HG02943 (cell line): ENCODE results near the gene TMEM134.
A peak's percentile ranks its signal among the peaks of the same experiment; 100 is the strongest.
"Not testable (repeated sequence)": the region's sequence is repeated elsewhere in the genome, so short reads cannot be mapped to it uniquely, and the experiment has no call there.

Source experiments
- ATAC-seq: cut with Tn5 transposase; IDR thresholded peaks from one replicate; pipeline ENCODE4 v1.9.1; 2021; ENCODE audit warnings: mild to moderate bottlenecking, low read depth, moderate library complexity; ENCODE audit not compliant: unreplicated experiment

TMEM134 gene

GRCh38 chr11:67486481-67487195, 17.6 kb upstream of the TMEM134 start:
- no peak for ATAC-seq

DNA sequence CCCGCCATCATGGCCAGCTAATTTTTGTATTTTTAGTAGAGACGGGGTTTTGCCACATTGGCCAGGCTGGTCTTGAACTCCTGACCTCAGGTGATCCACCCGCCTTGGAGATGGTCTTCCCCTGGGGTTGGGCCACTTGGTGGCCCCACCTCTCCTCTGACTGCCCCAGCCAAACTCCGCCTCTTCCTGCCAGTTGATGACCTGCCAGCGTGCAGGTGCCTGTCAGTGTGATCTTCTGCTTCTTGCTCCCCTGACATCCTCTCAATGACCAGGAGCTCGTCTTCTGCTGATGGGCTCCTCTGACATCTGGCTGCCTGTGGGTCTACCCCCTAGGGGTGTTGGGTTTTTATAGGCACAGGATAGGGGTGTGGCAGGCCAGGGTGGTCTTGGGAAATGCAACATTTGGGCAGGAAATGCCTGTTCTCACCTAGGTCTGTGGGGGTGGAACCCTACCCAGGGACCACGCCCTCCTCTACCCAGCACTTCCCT, 16.9 kb upstream of the TMEM134 start:
- not testable (repeated sequence) for ATAC-seq

DNA sequence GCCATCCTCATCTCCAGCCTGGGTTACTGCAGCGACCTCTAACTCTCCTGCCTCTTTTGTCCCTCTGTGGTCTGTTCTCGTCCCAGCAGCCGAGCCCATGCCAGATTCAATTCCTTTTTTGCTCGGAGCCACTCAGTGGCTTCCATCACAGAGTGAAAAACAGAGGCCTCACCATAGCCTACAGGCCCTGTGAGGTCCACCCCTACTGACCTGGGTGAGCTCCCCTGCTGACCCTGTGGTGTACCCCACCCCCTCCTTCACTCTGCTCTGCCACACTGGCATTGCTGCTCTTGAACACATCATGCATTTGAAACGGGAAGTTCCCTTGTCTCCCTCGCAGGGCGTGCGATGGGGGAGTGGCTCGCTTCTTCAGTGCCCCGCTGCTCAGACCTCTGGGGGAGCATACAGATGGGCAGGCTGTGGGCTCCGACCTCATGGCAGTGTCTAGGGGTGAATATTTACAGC, 15.8 kb upstream of the TMEM134 start:
- ATAC-seq = no peak

- ATAC-seq = no peak
Observed at GRCh38 chr11:67483831-67484665, 15.0 kb upstream of the TMEM134 start.

DNA sequence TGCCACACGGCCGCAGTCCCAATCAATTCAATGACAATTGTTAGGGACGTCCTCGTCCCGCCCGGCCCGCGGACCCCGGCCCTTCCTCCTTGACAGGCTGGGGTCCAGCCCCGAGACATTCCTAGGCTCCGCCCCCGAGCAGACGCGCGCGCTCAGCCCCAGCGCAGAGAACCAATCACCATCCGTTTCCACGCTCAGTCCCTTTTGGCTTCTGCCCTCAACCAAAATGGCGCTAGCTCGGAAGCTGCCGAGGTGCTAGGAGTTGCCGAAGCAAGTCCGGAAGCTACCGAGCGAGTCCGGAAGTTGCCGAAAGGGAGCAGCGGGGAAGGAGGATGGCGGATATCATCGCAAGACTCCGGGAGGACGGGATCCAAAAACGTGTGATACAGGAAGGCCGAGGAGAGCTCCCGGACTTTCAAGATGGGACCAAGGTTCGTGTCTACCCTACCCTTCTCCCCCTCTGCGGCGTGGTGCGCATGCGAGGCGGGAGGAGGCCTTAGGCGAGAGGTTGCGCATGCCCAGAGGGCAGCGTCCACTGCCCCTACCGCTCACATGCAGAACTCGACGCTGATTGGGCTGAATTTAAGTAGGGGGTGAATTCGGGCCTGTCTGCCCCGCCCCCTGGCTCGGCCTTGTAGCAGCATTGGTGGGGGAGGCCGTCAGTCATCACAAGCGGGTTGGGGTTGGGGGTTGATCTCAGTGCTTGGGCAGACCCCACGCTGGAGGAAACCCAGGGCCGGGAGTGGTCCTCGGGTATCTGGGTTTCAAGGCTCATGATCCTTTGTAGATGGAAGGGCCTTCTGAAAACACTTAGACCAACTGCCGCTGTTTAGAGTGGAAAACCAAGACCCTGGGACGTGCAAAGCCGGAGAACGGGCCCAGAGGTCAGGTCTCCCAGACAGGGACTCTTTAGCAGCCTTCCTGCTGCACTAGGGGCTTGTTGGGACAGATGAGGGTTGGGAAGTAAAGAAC, 14.1 kb upstream of the TMEM134 start, which contains the start of gene AIP:
TSS of gene AIP (plus strand) at position 200 of the 972 bp plus-strand sequence. CDS start at position 333, 133 bp downstream.
- ATAC-seq = peak; percentile 72

DNA sequence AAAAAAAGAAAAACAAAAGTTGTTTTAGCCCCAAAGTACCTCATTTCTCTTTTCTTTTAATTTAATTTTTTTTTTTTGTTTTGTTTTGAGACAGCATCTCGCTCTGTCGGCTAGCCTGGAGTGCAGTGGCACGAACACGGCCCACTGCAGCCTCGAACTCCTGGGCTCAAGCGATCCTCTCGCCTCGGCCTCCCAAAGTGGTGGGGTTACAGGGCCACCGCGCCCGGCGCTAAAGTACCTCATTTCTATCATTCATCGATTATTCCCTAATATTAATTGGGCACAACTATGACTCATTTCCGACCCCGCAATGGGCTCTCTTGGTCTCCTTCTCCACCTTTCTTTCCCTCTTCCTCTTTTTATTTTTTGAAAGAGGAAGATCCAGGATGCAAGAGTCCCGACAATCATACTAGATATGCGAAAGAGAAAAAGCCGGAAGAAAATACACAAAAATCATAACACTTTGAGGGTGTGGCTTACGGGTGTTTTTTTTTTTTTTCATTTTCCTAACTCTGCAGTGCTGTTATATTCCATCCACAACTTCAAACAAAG, 13.3 kb upstream of the TMEM134 start:
- no peak for ATAC-seq

- ATAC-seq = not testable (repeated sequence)
Observed at GRCh38 chr11:67477344-67478050, 8.4 kb upstream of the TMEM134 start.

DNA sequence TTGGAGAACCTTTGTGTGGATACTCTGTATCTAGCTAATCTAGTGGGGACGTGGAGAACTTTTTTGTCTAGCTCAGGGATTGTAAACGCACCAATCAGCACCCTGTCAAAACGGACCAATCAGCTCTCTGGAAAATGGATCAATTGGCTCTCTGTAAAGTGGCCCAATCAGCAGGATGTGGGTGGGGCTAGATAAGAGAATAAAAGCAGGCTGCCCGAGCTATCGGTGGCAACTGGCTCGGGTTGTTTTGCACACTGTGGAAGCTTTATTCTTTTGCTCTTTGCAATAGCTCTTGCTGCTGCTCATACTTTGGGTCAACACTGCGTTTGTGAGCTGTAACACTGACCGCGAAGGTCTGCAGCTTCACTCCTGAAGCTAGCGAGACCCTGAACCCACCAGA, 7.6 kb upstream of the TMEM134 start:
- not testable (repeated sequence) for ATAC-seq

GRCh38 chr11:67472882-67473281, 3.8 kb upstream of the TMEM134 start:
- no peak for ATAC-seq

DNA sequence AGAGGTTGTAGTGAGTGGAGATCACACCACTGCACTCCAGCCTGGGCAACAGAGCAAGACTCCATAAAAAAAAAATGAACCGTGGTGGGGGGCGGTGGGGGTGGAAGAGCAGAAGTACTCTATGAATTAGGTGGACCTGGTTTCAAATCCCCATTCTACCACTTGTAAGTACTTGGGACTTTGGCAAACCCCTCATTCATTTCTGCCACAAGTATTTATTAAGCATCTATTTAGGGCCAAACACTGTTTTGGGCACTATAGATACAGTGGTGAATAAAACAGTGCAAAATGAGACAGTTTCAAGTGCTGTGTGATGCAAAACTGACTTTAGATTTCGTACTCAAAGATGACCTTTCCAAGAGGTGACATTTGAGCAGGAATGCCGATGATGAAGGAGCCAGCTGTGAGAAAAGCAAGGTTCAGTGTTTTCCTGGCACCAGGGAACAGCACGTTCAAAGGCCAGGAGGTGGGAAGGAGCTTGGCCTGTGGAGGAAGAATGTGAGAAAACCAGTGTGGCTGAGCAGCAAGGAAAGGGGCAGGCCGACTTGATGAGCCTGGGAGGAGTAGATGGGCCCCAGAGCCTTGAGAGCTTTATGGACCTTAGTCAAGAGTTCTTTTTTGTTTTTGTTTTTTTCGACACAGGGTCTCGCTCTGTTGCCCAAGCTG, 1.4 kb upstream of the TMEM134 start:
- no peak for ATAC-seq

DNA sequence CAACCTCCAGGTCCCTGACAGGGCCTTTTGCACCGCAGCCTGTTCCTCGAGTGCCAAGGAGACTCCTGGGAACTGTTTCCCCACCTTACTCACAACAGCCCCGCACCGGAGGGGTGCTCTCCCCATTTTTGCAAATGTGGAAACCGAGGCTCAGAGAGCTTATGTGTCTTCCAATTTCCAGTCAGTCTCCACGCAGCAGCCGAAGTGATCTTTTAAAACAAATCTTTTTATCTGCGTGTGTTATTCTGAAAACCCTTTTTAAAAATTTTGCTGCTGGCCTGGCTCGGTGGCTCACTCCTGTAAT, 409 bp upstream of the TMEM134 start:
- no peak for ATAC-seq

- ATAC-seq = no peak
Observed at GRCh38 chr11:67468456-67468758, 644 bp downstream of the TMEM134 start.

DNA sequence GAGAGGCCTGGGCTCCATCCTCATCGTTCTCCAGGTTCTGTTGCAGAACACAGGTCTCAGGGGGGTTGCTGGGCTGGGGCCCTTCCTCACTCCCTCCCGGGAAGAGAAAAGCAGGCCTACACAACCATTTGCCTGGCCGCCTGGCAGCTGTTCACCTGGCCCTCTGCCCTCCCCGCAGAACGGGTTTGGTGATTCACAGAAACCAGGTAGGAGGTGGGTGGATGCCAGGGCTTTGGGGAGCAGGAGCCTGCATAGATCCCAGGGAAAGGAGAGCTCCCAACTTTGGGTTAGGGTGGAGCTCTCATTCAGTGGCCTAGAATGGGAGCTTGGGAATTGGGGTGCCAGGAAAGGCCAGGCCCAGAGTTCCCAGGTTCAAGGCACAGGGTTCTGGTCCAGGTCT, 995 bp downstream of the TMEM134 start:
- ATAC-seq = no peak

- ATAC-seq = no peak
Observed at GRCh38 chr11:67466962-67467771, 1.9 kb downstream of the TMEM134 start.

DNA sequence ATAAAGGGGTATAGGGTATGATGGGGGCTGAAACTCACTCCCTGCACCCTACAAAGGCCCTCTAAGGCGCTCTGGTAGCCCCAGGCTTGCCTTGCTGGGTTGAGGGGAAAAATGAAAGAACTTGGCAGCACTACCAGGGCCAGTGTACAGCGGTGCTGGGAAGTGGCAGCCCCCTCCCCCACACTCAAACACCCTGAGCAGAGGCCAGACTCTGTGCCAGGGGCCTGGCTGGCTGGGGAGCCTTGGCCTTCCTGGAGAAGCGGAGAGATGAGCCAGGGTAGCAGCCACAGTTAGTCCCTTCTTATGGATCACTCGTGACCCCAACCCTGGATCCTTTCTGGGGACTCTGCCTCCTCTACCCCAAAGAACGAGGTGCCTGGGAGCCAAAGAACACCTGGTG, 2.7 kb downstream of the TMEM134 start:
- no peak for ATAC-seq

- ATAC-seq = not testable (repeated sequence)
Observed at GRCh38 chr11:67465530-67465929, 3.5 kb downstream of the TMEM134 start.

- ATAC-seq = no peak
Observed at GRCh38 chr11:67465189-67465510, 3.9 kb downstream of the TMEM134 start.

GRCh38 chr11:67464411-67465188, 4.5 kb downstream of the TMEM134 start:
- peak; percentile 40 for ATAC-seq
